Ammon's horn (tissue), 1 donor: ENCODE measurements around the gene PTPRN2.

Experiments used
- DNase-seq: peaks from one replicate; pipeline ENCODE4 v3.0.0-alpha.2; 2016; ENCODE audit warnings: low spot score

The PTPRN2 gene

DNA sequence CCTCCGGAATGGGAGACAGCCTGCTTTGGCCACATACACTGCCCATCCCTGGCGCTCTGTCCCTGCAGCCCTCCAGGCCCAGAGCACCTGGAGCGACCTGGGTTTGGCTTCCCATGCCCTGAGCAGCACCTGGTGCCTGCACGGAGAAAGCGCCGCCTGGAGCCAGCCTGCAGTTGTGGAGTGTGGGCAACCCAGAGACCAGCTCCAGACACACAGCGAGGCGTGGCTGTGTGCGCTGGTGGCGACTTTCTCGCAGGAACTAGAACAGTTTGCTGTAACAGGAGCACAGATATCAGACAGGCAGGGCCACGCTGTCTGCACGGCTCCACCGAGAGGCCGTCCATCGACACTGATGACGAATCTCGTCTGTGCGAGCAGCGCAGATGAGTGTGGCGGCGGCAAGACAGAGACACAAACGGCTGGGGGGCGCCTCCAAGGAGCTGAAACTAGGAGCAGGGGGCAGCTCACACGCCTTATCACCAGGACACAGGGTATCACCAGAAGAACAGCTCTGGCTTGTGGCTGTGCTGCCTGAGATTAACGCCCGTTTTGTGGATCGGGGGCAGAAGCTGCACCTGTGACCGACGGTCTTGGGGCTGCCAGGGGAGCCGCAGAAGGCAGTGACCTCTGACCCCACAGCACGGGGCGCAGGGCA lies 975.5 kb downstream of the PTPRN2 start:
- DNase-seq = no peak

- no peak for DNase-seq
Observed at GRCh38 chr7:157611341-157611740, 976.3 kb downstream of the PTPRN2 start.

GRCh38 chr7:157610671-157611295 lies 976.8 kb downstream of the PTPRN2 start:
- DNase-seq = no peak

GRCh38 chr7:157609932-157610640 lies 977.5 kb downstream of the PTPRN2 start:
- no peak for DNase-seq

DNA sequence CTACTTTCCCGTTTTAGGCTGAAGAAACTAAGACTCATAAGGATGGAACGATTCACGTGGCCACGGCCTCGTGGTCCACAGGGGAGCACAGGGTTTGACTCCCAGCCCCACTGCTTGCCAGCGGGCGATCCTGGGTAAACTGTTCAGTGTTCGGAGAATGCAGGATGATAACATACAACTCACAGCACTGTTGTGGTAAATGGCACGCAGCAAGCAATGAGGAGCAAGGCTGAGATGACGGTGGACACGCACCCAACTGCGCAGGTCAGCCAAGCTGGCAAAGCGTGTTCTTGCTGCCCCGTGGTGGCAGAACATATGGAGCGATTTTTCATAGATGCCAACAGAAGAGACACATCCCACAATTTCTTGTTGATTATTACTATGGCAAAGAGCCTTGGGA lies 978.1 kb downstream of the PTPRN2 start:
- no peak for DNase-seq

DNA sequence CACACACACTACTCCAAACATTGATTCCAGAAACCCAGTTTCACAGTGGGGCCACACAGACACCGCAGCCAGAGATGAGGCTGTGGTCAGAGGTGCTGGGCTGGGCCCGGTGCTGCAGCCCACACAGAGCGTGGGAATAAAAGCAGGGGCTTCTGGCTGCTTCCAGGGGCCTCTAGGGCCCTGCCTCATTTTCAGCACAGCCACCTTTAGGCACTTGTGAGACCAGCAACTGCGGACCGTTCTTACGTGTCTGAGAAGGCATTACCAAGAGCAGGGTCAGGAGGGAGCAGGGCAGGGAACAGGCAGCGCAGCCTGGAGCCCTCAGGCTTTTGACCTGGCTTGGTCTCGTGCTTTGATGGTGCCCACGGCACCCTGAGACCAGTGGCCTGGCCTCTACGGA lies 980.4 kb downstream of the PTPRN2 start:
- DNase-seq = no peak

DNA sequence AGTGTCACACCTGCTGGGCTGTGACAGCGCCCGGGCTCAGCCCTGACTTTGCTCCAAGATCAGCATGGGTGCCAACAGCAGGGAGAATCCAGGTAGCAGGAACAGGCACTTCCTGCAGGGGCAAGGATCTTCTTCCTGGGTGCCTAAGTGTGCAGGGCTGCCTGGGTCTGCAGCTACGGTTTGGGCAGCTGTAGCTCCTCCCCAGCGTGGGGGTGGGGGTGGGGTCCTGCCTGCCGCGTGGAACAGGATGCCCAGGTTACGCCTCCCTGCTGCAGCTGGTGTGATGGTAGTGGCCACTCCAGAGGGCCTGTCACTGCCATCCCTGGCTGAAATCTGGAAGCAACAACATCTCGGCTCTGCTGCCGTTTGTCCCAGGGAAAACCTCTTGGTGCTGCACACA lies 981.5 kb downstream of the PTPRN2 start:
- no peak for DNase-seq

DNA sequence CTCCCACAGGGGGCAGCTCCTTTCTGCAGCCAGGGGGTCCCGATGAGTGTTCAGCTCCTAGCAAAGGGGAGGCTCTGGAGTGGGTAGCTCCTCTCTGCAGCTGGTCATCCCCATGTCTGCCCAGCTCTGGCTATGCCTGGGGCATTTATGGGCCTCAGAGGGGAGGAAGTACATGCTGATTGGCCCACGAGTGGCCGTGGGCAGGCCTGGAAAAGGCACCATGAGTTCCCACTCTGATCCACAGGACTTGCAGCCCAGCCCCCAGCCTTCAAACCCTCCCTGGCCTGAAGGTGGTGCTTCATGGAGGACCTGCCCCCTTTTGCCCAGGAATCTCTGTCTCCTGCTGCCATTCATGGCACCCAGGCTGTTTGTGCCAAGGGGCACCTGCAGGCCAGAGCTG lies 982.0 kb downstream of the PTPRN2 start:
- DNase-seq = no peak

GRCh38 chr7:157604661-157605381 lies 982.8 kb downstream of the PTPRN2 start:
- no peak for DNase-seq

DNA sequence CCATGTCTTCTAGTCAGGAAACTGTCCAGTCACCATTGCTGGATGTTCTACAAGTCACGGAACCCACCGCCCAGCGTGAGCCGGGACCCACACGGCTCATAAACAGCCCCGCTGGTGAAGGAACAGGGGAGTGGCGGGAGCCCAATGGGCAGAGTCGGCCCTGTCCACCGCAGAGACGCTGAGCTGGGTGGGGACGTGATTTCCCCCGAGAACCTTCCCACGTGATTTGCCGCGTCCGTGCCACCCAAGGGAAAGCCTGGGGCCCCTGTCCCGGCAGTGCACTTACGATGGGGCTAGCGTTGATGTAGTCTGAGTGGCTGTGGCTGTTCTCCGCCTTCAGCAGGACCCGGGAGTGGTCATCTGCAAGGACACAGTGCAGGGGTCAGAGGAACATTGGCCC lies 983.9 kb downstream of the PTPRN2 start:
- no peak for DNase-seq

DNA sequence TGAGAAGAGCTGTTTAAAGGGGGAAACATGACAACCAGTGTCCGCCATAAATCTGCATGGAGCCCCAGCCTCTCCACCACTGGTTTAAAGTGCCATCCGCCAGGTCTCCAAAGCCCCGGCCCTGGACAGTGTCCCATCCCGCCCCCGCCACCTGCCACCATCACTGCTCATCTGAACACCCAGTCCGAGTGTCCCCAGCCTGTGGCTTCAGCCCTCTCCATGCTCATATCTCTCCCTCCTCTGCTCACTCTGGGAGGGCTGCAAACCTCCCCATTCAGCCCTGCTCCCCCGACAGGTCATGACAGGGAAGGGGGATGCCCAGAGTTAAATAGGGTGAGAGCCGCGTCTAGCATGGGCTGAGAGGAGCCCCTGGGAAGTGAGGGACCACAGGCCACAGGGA lies 984.6 kb downstream of the PTPRN2 start:
- no peak for DNase-seq

DNA sequence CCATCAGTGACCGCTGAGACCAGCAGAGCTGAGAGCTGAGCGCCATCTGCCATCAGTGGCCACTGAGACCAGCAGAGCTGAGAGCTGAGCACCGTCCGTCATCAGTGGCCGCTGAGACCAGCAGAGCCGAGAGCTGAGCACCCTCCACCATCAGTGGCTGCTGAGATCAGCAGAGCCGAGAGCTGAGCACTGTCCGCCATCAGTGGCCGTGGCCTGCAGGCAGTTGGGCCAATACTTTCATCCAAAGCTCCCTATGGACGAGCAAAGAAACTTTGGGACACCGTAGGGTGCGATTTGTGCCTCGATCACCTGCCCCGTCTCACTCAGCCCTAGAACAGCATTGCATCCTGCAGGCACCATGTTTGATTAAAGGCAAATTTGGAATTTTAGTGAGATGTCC lies 985.0 kb downstream of the PTPRN2 start:
- no peak for DNase-seq

DNA sequence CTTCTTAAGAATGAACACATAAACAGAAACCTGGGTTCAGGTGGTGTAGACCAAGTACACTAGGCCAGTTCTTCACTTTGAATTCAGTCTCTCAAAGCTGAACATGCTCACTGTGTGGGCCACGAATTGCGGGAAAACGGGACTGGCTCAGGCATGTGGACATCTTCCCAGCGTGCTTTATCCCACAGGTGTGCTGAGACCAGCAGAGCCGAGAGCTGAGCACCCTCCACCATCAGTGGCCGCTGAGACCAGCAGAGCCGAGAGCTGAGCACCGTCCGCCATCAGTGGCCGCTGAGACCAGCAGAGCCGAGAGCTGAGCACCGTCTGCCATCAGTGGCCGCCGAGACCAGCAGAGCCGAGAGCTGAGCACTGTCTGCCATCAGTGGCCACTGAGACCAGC lies 985.5 kb downstream of the PTPRN2 start:
- no peak for DNase-seq

- peak; percentile 83 for DNase-seq
Observed at GRCh38 chr7:157601530-157601929, 986.1 kb downstream of the PTPRN2 start.

- DNase-seq = no peak
Observed at GRCh38 chr7:157599491-157599890, 988.1 kb downstream of the PTPRN2 start.

GRCh38 chr7:157597562-157597961 lies 990.1 kb downstream of the PTPRN2 start:
- DNase-seq = no peak

DNA sequence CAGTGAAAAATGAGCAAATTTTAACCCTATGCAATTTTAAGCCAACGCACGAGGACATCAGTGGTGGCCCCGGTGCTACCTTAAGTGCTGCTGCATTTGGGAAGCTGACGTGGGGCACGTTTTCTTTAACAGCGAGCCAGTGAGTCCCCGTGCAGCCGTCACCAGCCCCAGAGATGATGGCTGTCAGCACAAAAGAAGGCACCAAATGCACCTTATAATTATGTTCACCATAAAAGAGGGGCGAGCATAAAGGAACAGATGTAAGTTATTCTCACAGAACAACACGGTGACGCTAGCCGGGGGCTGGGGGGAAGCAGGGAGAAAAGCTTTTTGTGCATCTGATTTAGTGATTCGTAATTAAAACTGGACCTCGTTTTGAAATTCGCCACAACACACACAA lies 990.7 kb downstream of the PTPRN2 start:
- DNase-seq = no peak

DNA sequence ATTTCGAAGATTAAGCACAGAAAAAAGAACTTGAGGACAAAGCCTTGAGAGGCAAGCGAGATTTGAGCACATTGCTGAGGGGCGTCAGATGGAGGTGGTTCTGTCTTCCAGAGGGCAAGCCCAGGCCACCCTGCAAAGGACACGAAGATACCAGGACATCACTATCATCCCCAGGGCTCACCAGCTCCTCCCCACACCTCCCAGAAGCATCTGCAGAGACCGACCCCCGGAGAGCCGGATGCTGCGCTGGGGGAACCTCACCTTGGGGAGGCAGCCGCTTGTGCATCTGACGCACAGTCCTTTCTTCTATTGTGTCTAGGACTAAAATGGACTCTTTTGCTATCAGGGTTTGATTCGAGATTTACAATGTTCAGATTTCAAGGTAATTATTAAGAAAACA lies 991.2 kb downstream of the PTPRN2 start:
- no peak for DNase-seq

DNA sequence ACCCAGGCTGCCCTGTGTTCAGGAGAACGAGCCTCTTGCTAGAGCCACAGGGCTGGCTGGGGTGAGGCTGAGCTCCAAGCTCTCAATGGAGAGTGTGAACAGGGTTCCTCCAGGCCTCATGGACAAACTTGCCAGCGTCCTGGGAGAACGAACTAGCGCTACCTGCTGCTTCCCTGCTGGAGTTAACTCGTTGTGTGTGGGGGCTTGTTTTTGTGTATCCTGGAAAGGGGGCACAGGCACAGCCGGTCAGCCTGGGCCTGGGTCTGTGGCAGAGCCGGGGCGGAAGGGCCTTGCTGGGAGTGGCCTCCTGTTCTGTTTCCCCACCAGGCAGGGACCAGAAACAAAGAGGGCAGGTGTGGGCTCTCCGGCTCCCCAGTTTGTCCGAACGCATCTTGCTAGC lies 991.6 kb downstream of the PTPRN2 start:
- DNase-seq = no peak

DNA sequence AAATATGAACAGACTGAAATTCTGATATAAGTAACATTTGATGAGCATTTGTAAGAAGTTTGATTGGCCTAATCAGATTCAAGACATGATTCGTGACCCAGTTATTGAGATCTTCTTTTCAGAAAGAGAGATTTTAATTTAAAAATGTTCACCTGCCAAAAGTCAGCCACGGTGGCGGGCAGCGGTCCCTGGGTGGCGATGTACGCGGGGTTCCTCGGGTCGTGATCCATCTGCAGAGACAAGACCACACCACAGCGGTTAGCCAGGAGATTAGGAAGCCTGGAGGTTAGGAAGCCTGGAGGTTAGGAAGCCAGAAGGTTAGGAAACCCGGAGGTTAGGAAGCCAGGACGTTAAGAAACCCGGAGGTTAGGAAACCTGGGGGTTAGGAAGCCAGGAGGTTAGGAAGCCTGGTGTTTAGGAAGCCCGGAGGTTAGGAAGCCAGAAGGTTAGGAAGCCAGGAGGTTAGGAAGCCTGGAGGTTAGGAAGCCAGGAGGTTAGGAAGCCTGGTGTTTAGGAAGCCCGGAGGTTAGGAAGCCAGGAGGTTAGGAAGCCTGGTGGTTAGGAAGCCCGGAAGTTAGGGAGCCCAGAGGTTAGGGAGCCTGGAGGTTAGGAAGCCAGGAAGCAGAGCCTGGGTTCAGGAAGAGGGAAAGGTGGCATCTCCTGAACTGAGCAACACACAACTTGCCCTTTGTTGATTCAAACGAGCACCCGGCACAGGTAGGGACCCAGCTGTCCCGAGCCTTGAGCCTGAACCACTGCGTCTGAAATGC lies 992.4 kb downstream of the PTPRN2 start:
- DNase-seq = no peak

GRCh38 chr7:157594306-157594705 lies 993.3 kb downstream of the PTPRN2 start:
- DNase-seq = no peak

GRCh38 chr7:157593541-157593940 lies 994.1 kb downstream of the PTPRN2 start:
- DNase-seq = no peak
